Mucosa of gallbladder (tissue), 1 donor: Measurements from ENCODE around the gene XRCC3. TPM values are rescaled to one million over a fixed set of nuclear protein-coding genes. Genes with fewer than 3 reads are reported as not detected.

Source experiments
- DNase-seq: peaks from one replicate; pipeline ENCODE4 v3.0.0-alpha.2; 2020; ENCODE audit warnings: low spot score
- total RNA-seq: library from RNA; stranded (reverse); gene quantifications from one replicate; pipeline ENCODE4 v1.2.1, GENCODE V29; 2021
- donor health status: DM: no; HTN: no; CAD: no.

XRCC3 gene
- 8.5 TPM for total RNA-seq

GRCh38 chr14:103715052-103716000 lies at the start of gene XRCC3, which contains the start of gene ZFYVE21:
TSS of gene XRCC3 (minus strand) at chr14:103715451. CDS start at chr14:103711087, 4,364 bp downstream.
TSS of gene ZFYVE21 (plus strand) at chr14:103715810. CDS start at chr14:103715842, 32 bp downstream.
- peak; percentile 100 for DNase-seq

- no peak for DNase-seq
Measured at GRCh38 chr14:103763730-103764488, 48.7 kb upstream of the XRCC3 start.

GRCh38 chr14:103762541-103762940 lies 47.3 kb upstream of the XRCC3 start:
- no peak for DNase-seq

- no peak for DNase-seq
Measured at GRCh38 chr14:103762036-103762435, 46.8 kb upstream of the XRCC3 start.

GRCh38 chr14:103758059-103758776 lies 43.0 kb upstream of the XRCC3 start:
- DNase-seq, result no peak

GRCh38 chr14:103755060-103755459 lies 39.8 kb upstream of the XRCC3 start:
- DNase-seq, result no peak

- no peak for DNase-seq
Measured at GRCh38 chr14:103753774-103754173, 38.5 kb upstream of the XRCC3 start.

- DNase-seq, result no peak
Measured at GRCh38 chr14:103749860-103750259, 34.6 kb upstream of the XRCC3 start.

GRCh38 chr14:103749452-103749851 lies 34.2 kb upstream of the XRCC3 start:
- no peak for DNase-seq

GRCh38 chr14:103748534-103748857 lies 33.2 kb upstream of the XRCC3 start:
- no peak for DNase-seq

GRCh38 chr14:103746701-103747100 lies 31.4 kb upstream of the XRCC3 start:
- DNase-seq, result no peak

- no peak for DNase-seq
Measured at GRCh38 chr14:103745424-103745823, 30.2 kb upstream of the XRCC3 start.

- DNase-seq, result no peak
Measured at GRCh38 chr14:103744621-103745395, 29.6 kb upstream of the XRCC3 start.

GRCh38 chr14:103743691-103744090 lies 28.4 kb upstream of the XRCC3 start:
- no peak for DNase-seq

GRCh38 chr14:103742499-103743255 lies 27.4 kb upstream of the XRCC3 start:
- no peak for DNase-seq

- no peak for DNase-seq
Measured at GRCh38 chr14:103741876-103742275, 26.6 kb upstream of the XRCC3 start.

- DNase-seq, result no peak
Measured at GRCh38 chr14:103740991-103741689, 25.9 kb upstream of the XRCC3 start.

- DNase-seq, result no peak
Measured at GRCh38 chr14:103739793-103740501, 24.7 kb upstream of the XRCC3 start.

GRCh38 chr14:103739466-103739792 lies 24.2 kb upstream of the XRCC3 start:
- DNase-seq, result no peak
